IMR-90 (cell line): ENCODE results near the gene MARCHF2.

Experiments used
- BHLHE40 ChIP-seq: fragments of 150-350 bp; IDR thresholded peaks from 2 replicates; pipeline ENCODE4 v1.6.1; 2016; ENCODE audit warnings: mild to moderate bottlenecking, low read depth, low read length
- CTCF ChIP-seq: conservative IDR thresholded peaks from 2 replicates; pipeline ENCODE4 v1.5.1; 2012; ENCODE audit warnings: mild to moderate bottlenecking, low read depth, low read length, improper control_type of control experiment
- MAZ ChIP-seq: IDR thresholded peaks from 2 replicates; pipeline ENCODE4 v1.6.1; 2012; ENCODE audit warnings: low read depth, mild to moderate bottlenecking, low read length, improper control_type of control experiment, moderate library complexity, borderline replicate concordance
- POLR2A ChIP-seq: IDR thresholded peaks from 2 replicates; pipeline ENCODE4 v1.6.1; 2012; ENCODE audit warnings: mild to moderate bottlenecking, low read depth, low read length
- RFX5 ChIP-seq: IDR thresholded peaks from 2 replicates; pipeline ENCODE4 v1.8.0; 2012; ENCODE audit warnings: low read depth, mild to moderate bottlenecking, low read length, moderate library complexity
- SMC3 ChIP-seq: fragments of 150-350 bp; IDR thresholded peaks from 2 replicates; pipeline ENCODE4 v1.6.1; 2016; ENCODE audit warnings: low read depth, mild to moderate bottlenecking, antibody characterized with exemption, low read length, moderate library complexity

GRCh38 chr19:8445488-8446001 is 32.4 kb downstream of the MARCHF2 start:
- peak; percentile 42; the same call in 1 of the 2 replicates for TF ChIP-seq MAZ
- no peak for TF ChIP-seq CTCF
- TF ChIP-seq BHLHE40, result no peak
- no peak for TF ChIP-seq RFX5
- TF ChIP-seq POLR2A, result no peak
- TF ChIP-seq SMC3, result no peak
